Upper lobe of left lung (tissue), 4 donors: ENCODE results near the gene CARD19.

Experiments
- CTCF ChIP-seq, 6 experiments: fragments of 450-650 bp in 4 of 6; fragments of 200-600 bp in 2 of 6; sonication (generic) in 2 of 6; IDR thresholded peaks; one replicate each; pipeline ENCODE4 v1.5.1; 2016 to 2019; ENCODE audit warnings: antibody characterized with exemption in 6 of 6
- POLR2AphosphoS5 ChIP-seq, 2 donors: sonication (generic); formaldehyde crosslinking; IDR thresholded peaks; one replicate each; pipeline ENCODE4 v1.5.1; 2017; ENCODE audit warnings: antibody characterized with exemption in 2 of 2

- TF ChIP-seq CTCF (IDR thresholded peaks at IDR 0.05), result no peak
- no peak for TF ChIP-seq POLR2AphosphoS5 (IDR thresholded peaks at IDR 0.05)
Measured at GRCh38 chr9:93122721-93123221, 26.8 kb downstream of the CARD19 start.
